GM12801 (cell line): ENCODE results near the gene MAP4K5.

Experiments
- CTCF ChIP-seq: IDR thresholded peaks from one replicate; pipeline ENCODE4 v1.5.1; 2011; ENCODE audit warnings: control low read depth; ENCODE audit not compliant: insufficient read length; ENCODE audit errors: extremely low read depth

MAP4K5 gene

DNA sequence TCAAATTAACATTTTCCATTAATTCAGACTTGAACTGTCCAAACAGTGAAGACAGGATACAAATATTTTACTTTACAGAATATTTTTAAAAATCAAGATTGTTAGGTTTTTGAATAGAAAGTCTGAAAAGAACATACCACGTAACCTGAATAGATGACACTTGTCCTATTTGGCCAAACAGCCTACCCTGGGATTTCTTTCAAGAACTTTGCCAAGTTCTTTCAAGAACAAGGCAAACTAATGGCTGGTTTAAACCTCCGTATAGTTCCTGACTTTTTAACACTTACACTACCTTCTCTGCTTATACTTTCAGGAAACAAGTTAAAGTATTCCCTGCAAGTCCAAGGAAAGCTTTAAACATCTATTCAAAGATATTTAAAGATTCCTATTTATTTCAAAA is 35.0 kb downstream of the MAP4K5 start:
- TF ChIP-seq CTCF = no peak

DNA sequence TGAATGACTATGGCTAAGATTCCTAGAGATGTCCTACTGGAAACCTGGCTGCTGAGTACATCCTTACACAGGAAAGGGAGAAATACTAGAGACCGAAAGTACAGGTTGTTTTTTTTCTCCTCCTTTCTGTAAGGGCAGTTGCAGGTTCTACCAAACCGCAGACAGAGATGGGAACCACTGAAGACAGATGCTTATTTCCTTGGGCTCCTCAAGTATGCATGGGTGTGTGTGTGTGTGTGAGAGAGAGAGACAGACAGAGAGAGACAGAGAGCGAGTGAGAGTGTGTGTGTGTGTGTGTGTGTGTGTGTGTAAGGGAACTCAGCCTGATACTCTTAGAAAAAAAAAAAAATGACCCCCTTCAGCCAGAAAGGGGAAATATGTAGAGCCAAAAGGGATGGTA is 42.5 kb downstream of the MAP4K5 start:
- TF ChIP-seq CTCF = no peak

- no peak for TF ChIP-seq CTCF
Observed at GRCh38 chr14:50488521-50488920, 43.8 kb downstream of the MAP4K5 start.

- no peak for TF ChIP-seq CTCF
Observed at GRCh38 chr14:50479041-50479440, 53.3 kb downstream of the MAP4K5 start.

GRCh38 chr14:50477760-50478159 is 54.6 kb downstream of the MAP4K5 start:
- TF ChIP-seq CTCF = no peak

- TF ChIP-seq CTCF = no peak
Observed at GRCh38 chr14:50476134-50476533, 56.2 kb downstream of the MAP4K5 start.

DNA sequence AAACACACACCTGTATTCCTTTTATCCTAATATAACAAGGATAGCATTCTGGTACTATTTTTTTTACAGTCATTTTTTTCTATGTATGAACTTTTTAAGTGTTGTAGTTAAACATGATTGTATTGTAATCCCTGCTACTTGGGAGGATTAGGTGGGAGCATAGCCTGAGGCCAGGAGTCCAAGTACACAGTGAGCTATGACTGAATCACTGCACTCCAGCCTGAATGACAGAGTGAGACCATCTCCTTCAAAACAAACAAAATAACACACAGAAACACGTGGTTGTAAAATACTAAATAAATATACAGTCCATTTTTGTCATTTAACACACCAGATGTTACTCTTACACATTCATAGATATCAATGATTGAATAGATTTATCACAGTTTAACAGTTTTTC is 56.9 kb downstream of the MAP4K5 start:
- no peak for TF ChIP-seq CTCF
